Activated CD4-positive, alpha-beta T cell treated with anti-CD3 and anti-CD28 coated beads, Interleukin-2, Interleukin-6, amounts not matched to agents 100 ng/mL and 50 ng/mL, durations not matched to agents 16 hours and 8 hours (primary cell): ENCODE results near the gene UBE2K.
A peak's percentile ranks its signal among the peaks of the same experiment; 100 is the strongest.
"Not testable (repeated sequence)": the region's sequence is repeated elsewhere in the genome, so short reads cannot be mapped to it uniquely, and the experiment has no call there.

ENCODE experiments used
- DNase-seq: peaks from one replicate; pipeline ENCODE4 v3.0.0-alpha.2; 2020

Gene UBE2K

GRCh38 chr4:39731908-39732307, 34.0 kb downstream of the UBE2K start:
- DNase-seq = no peak

GRCh38 chr4:39732728-39733127, 34.8 kb downstream of the UBE2K start:
- peak; percentile 55 for DNase-seq

- DNase-seq = not testable (repeated sequence)
Observed at GRCh38 chr4:39739591-39739990, 41.7 kb downstream of the UBE2K start.

GRCh38 chr4:39741401-39741800, 43.5 kb downstream of the UBE2K start:
- DNase-seq = no peak

GRCh38 chr4:39745920-39746319, 48.0 kb downstream of the UBE2K start:
- no peak for DNase-seq

GRCh38 chr4:39750216-39750615, 52.3 kb downstream of the UBE2K start:
- no peak for DNase-seq

GRCh38 chr4:39754309-39754708, 56.4 kb downstream of the UBE2K start:
- no peak for DNase-seq

- no peak for DNase-seq
Observed at GRCh38 chr4:39756159-39756558, 58.2 kb downstream of the UBE2K start.

- DNase-seq = no peak
Observed at GRCh38 chr4:39758176-39758575, 60.2 kb downstream of the UBE2K start.

- no peak for DNase-seq
Observed at GRCh38 chr4:39759569-39759968, 61.6 kb downstream of the UBE2K start.

GRCh38 chr4:39761005-39761667, 63.2 kb downstream of the UBE2K start:
- DNase-seq = no peak

- no peak for DNase-seq
Observed at GRCh38 chr4:39763714-39764572, 66.0 kb downstream of the UBE2K start.

GRCh38 chr4:39770005-39770404, 72.1 kb downstream of the UBE2K start:
- no peak for DNase-seq

- no peak for DNase-seq
Observed at GRCh38 chr4:39770471-39770870, 72.5 kb downstream of the UBE2K start.

GRCh38 chr4:39770969-39771724, 73.2 kb downstream of the UBE2K start:
- no peak for DNase-seq

- not testable (repeated sequence) for DNase-seq
Observed at GRCh38 chr4:39781988-39782387, 84.1 kb downstream of the UBE2K start.

GRCh38 chr4:39785083-39785482, 87.1 kb downstream of the UBE2K start:
- no peak for DNase-seq

GRCh38 chr4:39786838-39787237, 88.9 kb downstream of the UBE2K start:
- no peak for DNase-seq

- no peak for DNase-seq
Observed at GRCh38 chr4:39792128-39792527, 94.2 kb downstream of the UBE2K start.

- DNase-seq = no peak
Observed at GRCh38 chr4:39792529-39792928, 94.6 kb downstream of the UBE2K start.

- DNase-seq = not testable (repeated sequence)
Observed at GRCh38 chr4:39792976-39793375, 95.0 kb downstream of the UBE2K start.

- no peak for DNase-seq
Observed at GRCh38 chr4:39802005-39802404, 104.1 kb downstream of the UBE2K start.

- DNase-seq = no peak
Observed at GRCh38 chr4:39808231-39808749, 110.4 kb downstream of the UBE2K start.
